ENCODE measurements around the gene EZR.

DNA sequence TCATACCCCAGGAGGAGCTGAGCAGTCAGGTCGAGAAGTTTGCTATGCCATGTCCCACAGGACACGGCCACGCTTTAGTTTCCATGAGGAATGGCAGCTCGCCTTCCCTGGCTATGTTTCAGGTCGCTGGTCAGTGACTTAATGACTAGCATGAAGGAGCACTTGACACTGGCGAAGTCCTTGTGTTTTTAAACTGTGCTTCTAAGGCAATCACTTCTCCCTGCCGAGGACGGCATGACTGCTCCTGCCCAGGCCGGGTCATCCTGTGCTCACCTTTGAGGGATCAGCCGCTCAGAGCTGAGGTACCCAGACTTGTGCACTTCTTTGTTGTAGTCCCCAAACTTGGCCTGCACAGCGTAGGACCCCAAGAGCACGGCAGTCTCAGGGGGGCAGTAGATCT lies 34.1 kb downstream of the EZR start:
- TF ChIP-seq, protein P1, sequence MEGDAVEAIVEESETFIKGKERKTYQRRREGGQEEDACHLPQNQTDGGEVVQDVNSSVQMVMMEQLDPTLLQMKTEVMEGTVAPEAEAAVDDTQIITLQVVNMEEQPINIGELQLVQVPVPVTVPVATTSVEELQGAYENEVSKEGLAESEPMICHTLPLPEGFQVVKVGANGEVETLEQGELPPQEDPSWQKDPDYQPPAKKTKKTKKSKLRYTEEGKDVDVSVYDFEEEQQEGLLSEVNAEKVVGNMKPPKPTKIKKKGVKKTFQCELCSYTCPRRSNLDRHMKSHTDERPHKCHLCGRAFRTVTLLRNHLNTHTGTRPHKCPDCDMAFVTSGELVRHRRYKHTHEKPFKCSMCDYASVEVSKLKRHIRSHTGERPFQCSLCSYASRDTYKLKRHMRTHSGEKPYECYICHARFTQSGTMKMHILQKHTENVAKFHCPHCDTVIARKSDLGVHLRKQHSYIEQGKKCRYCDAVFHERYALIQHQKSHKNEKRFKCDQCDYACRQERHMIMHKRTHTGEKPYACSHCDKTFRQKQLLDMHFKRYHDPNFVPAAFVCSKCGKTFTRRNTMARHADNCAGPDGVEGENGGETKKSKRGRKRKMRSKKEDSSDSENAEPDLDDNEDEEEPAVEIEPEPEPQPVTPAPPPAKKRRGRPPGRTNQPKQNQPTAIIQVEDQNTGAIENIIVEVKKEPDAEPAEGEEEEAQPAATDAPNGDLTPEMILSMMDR (IDR thresholded peaks at IDR 0.05): no peak
- no peak for TF ChIP-seq POLR2A (IDR thresholded peaks at IDR 0.05)
